ENCODE results near the gene PTGDR. TPM values are rescaled to one million over a fixed set of nuclear protein-coding genes. Genes with fewer than 3 reads are reported as not detected.
A peak's percentile ranks its signal among the peaks of the same experiment; 100 is the strongest.

The PTGDR gene
- total and polyA plus RNA-seq, 2 experiments from 2014 or later, result 0.06 TPM; not detected in 1

DNA sequence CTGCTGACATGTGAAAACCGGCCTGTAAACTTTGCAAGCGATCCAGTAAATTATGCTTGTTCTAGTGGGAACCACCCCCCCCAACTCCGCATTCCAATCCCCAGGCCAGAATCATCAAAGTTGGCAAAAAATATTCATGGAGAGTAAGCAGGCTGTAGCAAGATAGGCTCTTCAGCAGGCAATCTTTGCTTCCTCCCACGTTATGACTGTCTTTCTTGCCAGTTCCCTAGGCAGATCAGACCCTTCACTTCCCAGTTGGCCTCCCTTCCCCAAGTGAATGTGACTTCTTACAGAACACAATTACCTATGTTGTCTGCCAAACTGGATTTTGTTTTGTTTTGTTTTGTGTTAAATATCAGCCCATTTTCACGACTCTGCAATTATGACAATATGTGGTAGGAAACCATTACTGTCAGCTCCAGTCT lies 45.4 kb downstream of the PTGDR start:
- no peaks in the 10 kb centered on the region for H3K79me2 ChIP-seq (replicated peaks; ENCODE audit: insufficient read depth)
- H3K9me2 ChIP-seq (ENCODE audit: insufficient read depth), result no peaks in the 10 kb centered on the region
- no peak for TF ChIP-seq REST (IDR thresholded peaks at IDR 0.05; ENCODE audit: unreplicated experiment)
- TF ChIP-seq EZH2 (IDR thresholded peaks at IDR 0.05; ENCODE audit: low read depth, unreplicated experiment), result peak; percentile 9
- no peaks in the 10 kb centered on the region; the same call in 1 of the 2 replicates for H3F3A ChIP-seq (replicated peaks; ENCODE audit: low read depth)
- no peak overlapping the region for H2AFZ ChIP-seq
- ATAC-seq (no peak), DNase-seq (ENCODE audit: low spot score) (no peak)
- peak overlapping the region; percentile 93 for H3K4me2 ChIP-seq
- no peak overlapping the region; the same call in 1 of the 2 replicates for H3K4me3 ChIP-seq
- Mint-ChIP-seq H3K27ac (no peak overlapping the region), H3K4me3 (no peak overlapping the region), H3K9me3 (peaks cover 3% of the 10 kb centered on the region; the same call in 1 of the 3 replicates), H3K27me3 (ENCODE audit: insufficient read depth, low read depth, poor library complexity) (peaks cover 46% of the 10 kb centered on the region), H3K4me1 (peaks cover 23% of the 10 kb centered on the region), H3K36me3 (ENCODE audit: low read depth) (no peaks in the 10 kb centered on the region; the same call in 2 of the 3 replicates)
- peaks cover 26% of the 10 kb centered on the region for H3K4me1 ChIP-seq (ENCODE audit: insufficient read depth)
- no peak overlapping the region for H3K27ac ChIP-seq (ENCODE audit: low read depth)
- H4K20me1 ChIP-seq (replicated peaks; ENCODE audit: insufficient read depth), result no peaks in the 10 kb centered on the region; the same call in 1 of the 2 replicates
- peaks cover 63% of the 10 kb centered on the region for H3K27me3 ChIP-seq (ENCODE audit: insufficient read depth)
- H3K36me3 ChIP-seq (ENCODE audit: insufficient read depth), result no peaks in the 10 kb centered on the region

GRCh38 chr14:52313462-52313861 lies 46.0 kb downstream of the PTGDR start:
- peak overlapping the region; percentile 100 for H2AFZ ChIP-seq
- H3K27ac ChIP-seq (ENCODE audit: low read depth), result no peak overlapping the region
- H3K4me3 ChIP-seq, result peak overlapping the region; percentile 71
- no peaks in the 10 kb centered on the region; the same call in 2 of the 3 replicates for H3K36me3 Mint-ChIP-seq (ENCODE audit: low read depth)
- H4K20me1 ChIP-seq (replicated peaks; ENCODE audit: insufficient read depth), result no peaks in the 10 kb centered on the region; the same call in 1 of the 2 replicates
- H3K4me1 ChIP-seq (ENCODE audit: insufficient read depth), result peaks cover 26% of the 10 kb centered on the region
- peak overlapping the region; percentile 93 for H3K4me2 ChIP-seq
- H3K27me3 Mint-ChIP-seq (ENCODE audit: insufficient read depth, low read depth, poor library complexity), result peaks cover 46% of the 10 kb centered on the region
- peak; percentile 11 for DNase-seq (ENCODE audit: low spot score)
- H3K9me2 ChIP-seq (ENCODE audit: insufficient read depth), result no peaks in the 10 kb centered on the region
- H3K4me3 Mint-ChIP-seq, result peak overlapping the region; percentile 64
- TF ChIP-seq EZH2 (IDR thresholded peaks at IDR 0.05; ENCODE audit: low read depth, unreplicated experiment), result peak; percentile 29
- no peak for TF ChIP-seq POLR2AphosphoS5 (IDR thresholded peaks at IDR 0.05; ENCODE audit: low read depth)
- no peak overlapping the region for H3K27ac Mint-ChIP-seq
- no peaks in the 10 kb centered on the region; the same call in 1 of the 2 replicates for H3F3A ChIP-seq (replicated peaks; ENCODE audit: low read depth)
- ATAC-seq, result no peak
- H3K36me3 ChIP-seq (ENCODE audit: insufficient read depth), result no peaks in the 10 kb centered on the region
- H3K9me3 Mint-ChIP-seq, result peaks cover 3% of the 10 kb centered on the region; the same call in 1 of the 3 replicates
- H3K79me2 ChIP-seq (replicated peaks; ENCODE audit: insufficient read depth), result no peaks in the 10 kb centered on the region
- peaks cover 64% of the 10 kb centered on the region for H3K27me3 ChIP-seq (ENCODE audit: insufficient read depth)
- H3K4me1 Mint-ChIP-seq, result peaks cover 23% of the 10 kb centered on the region

DNA sequence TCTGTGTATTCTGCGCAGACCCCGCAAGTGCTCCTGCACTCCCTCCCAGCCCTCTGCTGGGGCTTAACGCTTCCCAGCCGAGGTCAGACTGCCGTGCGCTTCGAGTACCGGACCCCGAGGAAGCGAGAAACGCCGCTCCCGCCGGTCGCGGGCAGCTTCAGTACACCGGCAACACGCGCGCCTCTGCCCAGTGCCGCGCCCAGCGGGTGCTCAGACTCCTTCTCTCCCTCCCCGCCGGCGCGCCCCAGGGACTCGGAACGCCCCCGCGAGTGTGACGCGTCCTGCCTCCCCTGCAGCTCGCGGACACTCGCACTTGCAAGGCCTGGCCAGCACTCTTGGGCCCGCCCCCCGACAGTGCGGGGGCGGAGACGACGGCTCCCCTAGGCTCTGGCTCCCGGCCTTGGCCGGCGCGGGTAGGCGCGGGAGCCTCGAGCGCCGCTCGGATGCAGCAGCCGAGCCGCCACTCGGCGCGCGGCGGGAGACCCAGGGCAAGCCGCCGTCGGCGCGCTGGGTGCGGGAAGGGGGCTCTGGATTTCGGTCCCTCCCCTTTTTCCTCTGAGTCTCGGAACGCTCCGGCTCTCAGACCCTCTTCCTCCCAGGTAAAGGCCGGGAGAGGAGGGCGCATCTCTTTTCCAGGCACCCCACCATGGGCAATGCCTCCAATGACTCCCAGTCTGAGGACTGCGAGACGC lies 46.6 kb downstream of the PTGDR start, which contains the start of gene PTGER2:
Gene PTGER2 (plus strand): TSS at position 410 of the 692 bp plus-strand sequence. CDS start 237 bp downstream, at position 647.
- Histone ChIP-seq H3K36me3 (ENCODE audit: insufficient read depth) (no peaks in the 10 kb centered on the region), H3K27ac (ENCODE audit: low read depth) (no peak within 1 kb of the TSS), H3K4me3 (peak within 1 kb of the TSS; percentile 71), H3K79me2 (replicated peaks; ENCODE audit: insufficient read depth) (no peaks in the 10 kb centered on the region), H3K4me2 (peak within 1 kb of the TSS; percentile 93), H3K4me1 (ENCODE audit: insufficient read depth) (peaks cover 26% of the 10 kb centered on the region), H2AFZ (peak within 1 kb of the TSS; percentile 100), H3K9me2 (ENCODE audit: insufficient read depth) (no peaks in the 10 kb centered on the region), H3F3A (replicated peaks; ENCODE audit: low read depth) (no peaks in the 10 kb centered on the region; the same call in 1 of the 2 replicates), H4K20me1 (replicated peaks; ENCODE audit: insufficient read depth) (no peaks in the 10 kb centered on the region; the same call in 1 of the 2 replicates), H3K27me3 (ENCODE audit: insufficient read depth) (peaks cover 64% of the 10 kb centered on the region)
- TF ChIP-seq REST (IDR thresholded peaks at IDR 0.05; ENCODE audit: unreplicated experiment) (no peak), CREB1 (CRISPR knock-in tag; IDR thresholded peaks at IDR 0.05; ENCODE audit: low read depth) (0 out of 2 replicates have a peak, but pooled peaks have one; percentile 18)
- peak; percentile 86 for ATAC-seq
- peaks cover 23% of the 10 kb centered on the region for H3K4me1 Mint-ChIP-seq
- H3K27me3 Mint-ChIP-seq (ENCODE audit: insufficient read depth, low read depth, poor library complexity), result peaks cover 46% of the 10 kb centered on the region
- H3K9me3 Mint-ChIP-seq, result peaks cover 3% of the 10 kb centered on the region; the same call in 1 of the 3 replicates
- peak within 1 kb of the TSS; percentile 87 for H3K4me3 Mint-ChIP-seq
- no peak within 1 kb of the TSS for H3K27ac Mint-ChIP-seq
- peak; percentile 70 for DNase-seq (ENCODE audit: low spot score)
- H3K36me3 Mint-ChIP-seq (ENCODE audit: low read depth), result no peaks in the 10 kb centered on the region; the same call in 2 of the 3 replicates

All from GM23338 (cell line).